ENCODE data around the gene TRIM46. TPM values are rescaled to one million over a fixed set of nuclear protein-coding genes. Genes with fewer than 3 reads are reported as not detected.
A peak's percentile ranks its signal among the peaks of the same experiment; 100 is the strongest.

The TRIM46 gene
- total and polyA plus RNA-seq, 9 of the 15 experiments (the other 6 are each of a cell fraction or from before 2014, with no cell fraction given), result 0.05 to 0.60 (median 0.16) TPM; not detected in 3

- TF ChIP-seq TSHZ1 (CRISPR knock-in tag; IDR thresholded peaks at IDR 0.05) (peak; percentile 45; the same call in 1 of the 2 replicates), BRD4 (IDR thresholded peaks at IDR 0.05) (peak; percentile 88; the same call in 1 of the 2 replicates), NR4A1 (CRISPR knock-in tag; IDR thresholded peaks at IDR 0.05) (no peak; the same call in 1 of the 2 replicates), NR4A1 (tag; IDR thresholded peaks at IDR 0.05) (peak; percentile 60; the same call in 1 of the 2 replicates), RB1 (IDR thresholded peaks at IDR 0.05; ENCODE audit: low read depth) (0 out of 2 replicates have a peak, but pooled peaks have one; percentile 73), NR3C1 (CRISPR knock-in tag; IDR thresholded peaks at IDR 0.05) (no peak), JUND (IDR thresholded peaks at IDR 0.05; ENCODE audit: borderline replicate concordance, low read depth, low read length) (peak; percentile 25; the same call in 1 of the 2 replicates), JUND (tag; IDR thresholded peaks at IDR 0.05; ENCODE audit: borderline replicate concordance, low read depth, low read length) (no peak; the same call in 2 of the 3 replicates), NRF1 (conservative IDR thresholded peaks at IDR 0.05 in 1 of 2, IDR thresholded peaks at IDR 0.05 in 1 of 2) (peak; percentile 88 to 90), HBP1 (CRISPR knock-in tag; IDR thresholded peaks at IDR 0.05) (no peak), NONO (IDR thresholded peaks at IDR 0.05; ENCODE audit: low read depth in 2 of 2, low read length in 1 of 2) (0 out of 4 replicates have a peak, but pooled peaks of 1 of the 2 experiments have one; percentile 31), NCOA1 (IDR thresholded peaks at IDR 0.05; ENCODE audit: low read depth) (peak; percentile 37; the same call in 1 of the 2 replicates), NEUROD1 (IDR thresholded peaks at IDR 0.05; ENCODE audit: borderline replicate concordance, low read depth, low read length, partially characterized antibody) (no peak), CCNT2 (IDR thresholded peaks at IDR 0.05; ENCODE audit: borderline replicate concordance, extremely low read depth, insufficient read length, low read depth, low read length) (peak; percentile 74), GTF2E2 (tag; IDR thresholded peaks at IDR 0.05) (peak; percentile 89), DIDO1 (tag; IDR thresholded peaks at IDR 0.05; ENCODE audit: low read depth) (peak; percentile 47; the same call in 1 of the 2 replicates), GATAD2B (IDR thresholded peaks at IDR 0.05; ENCODE audit: borderline replicate concordance) (no peak), FIP1L1 (IDR thresholded peaks at IDR 0.05; ENCODE audit: low read depth, low read length, poor library complexity, severe bottlenecking) (peak; percentile 23), PHF8 (IDR thresholded peaks at IDR 0.05; ENCODE audit: borderline replicate concordance, low read length) (peak; percentile 85), HDAC8 (tag; IDR thresholded peaks at IDR 0.05) (peak; percentile 82; the same call in 1 of the 2 replicates), ELF1 (tag; IDR thresholded peaks at IDR 0.05) (peak; percentile 77), PREB (CRISPR knock-in tag; IDR thresholded peaks at IDR 0.05) (peak; percentile 65; the same call in 1 of the 2 replicates)
Observed at GRCh38 chr1:155135415-155136028, 38.1 kb upstream of the TRIM46 start, which contains the start of gene SLC50A1 (continued).
